AG04450 (cell line): ENCODE measurements around the gene TSPAN9. TPM values are rescaled to one million over a fixed set of nuclear protein-coding genes. Genes with fewer than 3 reads are reported as not detected.

Experiments
- CTCF ChIA-PET: fragments of 300-600, 350-600 bp; formaldehyde crosslinking; extraction: SDS; loops from one replicate; lab custom pipeline; 2022; ENCODE audit warnings: antibody characterized with exemption, inconsistent platforms; lab: Charles Lee
- POLR2A ChIA-PET: fragments of 350-600 bp; formaldehyde crosslinking; extraction: SDS; loops from one replicate; lab custom pipeline; 2021; ENCODE audit warnings: antibody characterized with exemption, inconsistent platforms; lab: Yijun Ruan, JAX
- DNase-seq: peaks from one replicate; pipeline ENCODE4 v3.0.0-alpha.2; 2011; ENCODE audit warnings: low read depth, low spot score
- H3K27ac ChIP-seq: one replicate; pipeline ENCODE4 v1.5.1; 2012; ENCODE audit warnings: low read depth, low read length, control low read depth
- H3K27me3 ChIP-seq: one replicate; pipeline ENCODE4 v1.6.0; 2012; ENCODE audit warnings: low read length; ENCODE audit not compliant: control insufficient read depth, insufficient read depth
- H3K4me3 ChIP-seq: 2 replicates; pipeline ENCODE4 v1.5.1; 2011; ENCODE audit warnings: mild to moderate bottlenecking, low read depth, low read length, control low read depth
- H3K9me3 ChIP-seq: 2 replicates; pipeline ENCODE4 v1.5.1; 2012; ENCODE audit warnings: low read length; ENCODE audit not compliant: control insufficient read depth, insufficient read depth
- CTCF ChIP-seq: IDR thresholded peaks from 2 replicates; pipeline ENCODE4 v1.5.1; 2011; ENCODE audit warnings: low read depth, low read length, control low read depth, inconsistent platforms
- polyA plus RNA-seq: library from polyadenylated mRNA; depleted of rRNA; stranded (reverse); fragments of >200 nt; gene quantifications from 2 replicates; pipeline ENCODE4 v1.2.3, GENCODE V29; 2011

TSPAN9 gene
- polyA plus RNA-seq, 1 experiment, result 68.0 TPM

DNA sequence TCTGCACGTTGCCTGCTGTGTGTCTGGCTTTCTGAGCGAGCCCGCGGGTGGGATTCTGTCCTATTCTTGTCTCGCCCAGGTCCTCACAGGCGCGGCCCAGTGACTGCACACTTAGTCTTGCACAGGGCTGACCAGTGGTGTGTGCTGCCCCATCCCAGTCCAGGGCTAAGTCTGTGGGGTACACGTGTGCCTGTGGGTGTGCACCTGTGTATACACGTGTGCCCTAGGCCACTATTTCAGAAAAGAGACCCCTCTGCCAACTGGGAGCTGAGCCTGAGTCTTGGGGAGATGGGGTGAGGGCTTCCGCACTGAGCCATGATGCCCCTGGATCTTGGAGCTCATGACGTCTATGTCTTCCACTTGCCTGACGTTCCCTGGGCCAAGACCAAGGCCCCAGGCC is 228.3 kb downstream of the TSPAN9 start:
- POLR2A ChIA-PET, result no interaction called here
- DNase-seq, result no peak
- no peak overlapping the region for H3K4me3 ChIP-seq
- no peaks in the 10 kb centered on the region; the same call in 1 of the 2 replicates for H3K9me3 ChIP-seq
- no peak overlapping the region for H3K27ac ChIP-seq
- H3K27me3 ChIP-seq, result peaks cover 20% of the 10 kb centered on the region
- CTCF ChIA-PET, result interaction anchor here (1.0 kb wide), 2 partner anchors 8 to 472 kb away, joined by 4 to 5 read pairs; no protein-coding TSS in a partner anchor
- no peak for TF ChIP-seq CTCF

DNA sequence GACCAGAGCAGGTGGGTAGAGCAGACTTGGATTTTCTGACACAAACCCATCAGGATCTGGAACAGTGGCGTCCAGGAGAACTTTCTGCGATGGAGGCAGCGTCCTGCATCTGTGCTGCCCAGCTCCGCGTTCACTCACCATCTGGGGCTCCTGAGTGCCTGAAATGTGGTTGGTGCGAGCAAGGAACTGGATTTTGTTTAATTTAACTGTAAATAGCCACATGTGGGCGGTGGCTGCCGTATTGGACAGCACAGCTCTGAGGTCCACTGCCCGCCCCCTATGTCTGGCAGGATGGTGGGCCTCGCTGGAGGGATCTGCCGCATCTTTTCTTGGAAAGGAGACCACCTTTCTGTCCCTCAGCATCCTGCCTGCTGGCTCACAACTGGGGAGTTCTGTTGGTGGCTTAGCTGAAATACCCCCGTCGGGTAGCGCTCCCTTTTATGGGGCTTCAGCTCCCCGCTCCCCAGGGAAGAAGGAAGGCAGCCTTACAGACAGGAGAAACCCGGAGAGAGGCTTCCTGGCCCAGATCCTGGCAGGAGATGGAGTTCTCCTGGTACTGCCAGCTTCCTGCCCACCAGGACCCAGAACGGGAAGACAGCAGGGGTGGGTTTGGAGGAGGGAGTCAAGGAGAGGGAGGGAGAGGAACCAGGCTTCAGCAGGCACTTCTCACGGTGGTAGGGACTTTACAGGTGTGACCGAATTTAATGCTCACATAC is 228.9 kb downstream of the TSPAN9 start:
- CTCF ChIA-PET, result interaction anchor here (1.0 kb wide), 2 partner anchors 8 to 471 kb away, joined by 4 to 5 read pairs; no protein-coding TSS in a partner anchor
- Histone ChIP-seq H3K27ac (no peak overlapping the region), H3K9me3 (no peaks in the 10 kb centered on the region; the same call in 1 of the 2 replicates), H3K4me3 (no peak overlapping the region), H3K27me3 (peaks cover 20% of the 10 kb centered on the region)
- TF ChIP-seq CTCF, result no peak
- POLR2A ChIA-PET, result no interaction called here
- DNase-seq, result no peak

DNA sequence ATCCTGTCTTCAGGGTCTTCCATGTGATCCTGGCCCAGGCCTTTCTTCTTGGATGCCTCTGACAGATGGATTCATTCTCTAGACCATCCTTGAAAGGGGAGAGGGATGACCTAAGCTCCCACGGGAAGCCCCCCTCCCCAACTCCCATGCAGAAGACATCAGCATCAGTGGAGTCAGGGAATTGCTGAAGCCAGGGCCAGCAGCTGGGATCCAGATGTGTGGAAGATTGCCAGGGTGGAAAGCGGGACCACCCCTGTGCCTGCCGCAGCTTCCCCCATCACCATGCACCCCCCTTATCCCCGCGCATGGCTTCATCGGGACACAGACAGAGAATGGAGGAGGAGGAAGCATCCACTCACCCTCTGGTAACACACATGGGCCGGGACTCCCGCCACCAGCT is 230.2 kb downstream of the TSPAN9 start:
- no peak overlapping the region for H3K4me3 ChIP-seq
- peaks cover 20% of the 10 kb centered on the region for H3K27me3 ChIP-seq
- H3K9me3 ChIP-seq, result no peaks in the 10 kb centered on the region; the same call in 1 of the 2 replicates
- TF ChIP-seq CTCF, result no peak
- CTCF ChIA-PET, result interaction anchor here (0.6 to 0.8 kb wide), 3 partner anchors 8 to 493 kb away, joined by 3 to 4 read pairs (median 3); no protein-coding TSS in a partner anchor
- POLR2A ChIA-PET, result no interaction called here
- no peak overlapping the region for H3K27ac ChIP-seq
- no peak for DNase-seq

- no peak for DNase-seq
- ChIA-PET CTCF (no interaction called here), POLR2A (no interaction called here)
- no peak for TF ChIP-seq CTCF
- Histone ChIP-seq H3K27me3 (peaks cover 21% of the 10 kb centered on the region), H3K9me3 (no peaks in the 10 kb centered on the region; the same call in 1 of the 2 replicates), H3K27ac (no peak overlapping the region), H3K4me3 (no peak overlapping the region)
Measured at GRCh38 chr12:3308063-3308462, 230.9 kb downstream of the TSPAN9 start.

DNA sequence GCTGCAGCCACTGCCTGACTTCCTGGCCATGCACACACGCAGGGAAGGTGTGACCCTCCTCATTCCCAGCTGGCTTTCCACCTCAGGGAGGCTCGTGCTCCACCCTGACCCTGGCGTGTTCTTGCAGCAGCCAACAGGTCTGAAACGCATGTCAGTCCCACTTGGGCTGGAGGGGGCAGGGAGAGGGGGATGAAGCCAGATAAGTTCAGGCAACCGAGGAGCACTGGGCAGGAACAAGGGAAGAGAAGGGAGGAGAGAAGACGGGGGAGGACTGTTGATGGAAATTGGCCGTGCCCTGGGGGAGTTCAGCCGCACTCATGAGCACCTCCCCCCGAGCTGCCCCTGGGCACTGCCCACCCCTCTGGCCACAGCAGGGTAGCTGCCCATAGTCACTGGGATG is 231.4 kb downstream of the TSPAN9 start:
- TF ChIP-seq CTCF, result no peak
- CTCF ChIA-PET, result interaction anchor here (9.4 kb wide), 1 partner anchor 10 kb away, joined by 126 read pairs; no protein-coding TSS in a partner anchor

More for the DNA sequence above, 231.4 kb downstream of the TSPAN9 start:
- Histone ChIP-seq H3K4me3 (no peak overlapping the region), H3K27me3 (peaks cover 23% of the 10 kb centered on the region), H3K27ac (no peak overlapping the region), H3K9me3 (no peaks in the 10 kb centered on the region; the same call in 1 of the 2 replicates)
- no peak for DNase-seq
- POLR2A ChIA-PET, result no interaction called here
